GM12873 (cell line): ENCODE results near the gene PCBP4.

Source experiments
- CTCF ChIP-seq: IDR thresholded peaks from 2 replicates; pipeline ENCODE4 v1.5.1; 2012; ENCODE audit warnings: low read depth, mild to moderate bottlenecking, moderate library complexity, low read length, control low read depth; ENCODE audit not compliant: insufficient read depth; ENCODE audit errors: missing control alignments

PCBP4 gene

GRCh38 chr3:52001443-52001974, 34.3 kb upstream of the PCBP4 start:
- TF ChIP-seq CTCF, result peak; percentile 96

GRCh38 chr3:51999846-52000245, 32.6 kb upstream of the PCBP4 start:
- TF ChIP-seq CTCF, result no peak

GRCh38 chr3:51998774-51999173, 31.5 kb upstream of the PCBP4 start:
- TF ChIP-seq CTCF, result no peak

GRCh38 chr3:51997935-51998596, 30.8 kb upstream of the PCBP4 start:
- TF ChIP-seq CTCF, result no peak

- TF ChIP-seq CTCF, result no peak
Measured at GRCh38 chr3:51997172-51997571, 29.9 kb upstream of the PCBP4 start.

GRCh38 chr3:51995346-51996163, 28.3 kb upstream of the PCBP4 start, which contains the start of gene RPL29:
TSS of gene RPL29 (minus strand) at chr3:51995895. CDS start at chr3:51995461, 434 bp downstream.
- TF ChIP-seq CTCF, result no peak

GRCh38 chr3:51994530-51994929, 27.3 kb upstream of the PCBP4 start:
- TF ChIP-seq CTCF, result no peak
